ENCODE results near the gene GPR42.

GPR42 gene

GRCh38 chr19:35379992-35380391 lies 9.1 kb downstream of the GPR42 start:
- H3K4me1 ChIP-seq (ENCODE audit: control insufficient read depth, insufficient read depth, low read length) = no peaks in the 10 kb centered on the region
- H3K27ac ChIP-seq (ENCODE audit: extremely low read depth, low read depth, low read length) = no peak overlapping the region
- no peak overlapping the region for H3K4me3 ChIP-seq (ENCODE audit: low read depth, low read length)
- H3K36me3 ChIP-seq (ENCODE audit: control insufficient read depth in 2 of 2, insufficient read depth in 1 of 2, low read length in 2 of 2) = no peaks in the 10 kb centered on the region
- CTCF ChIA-PET = interaction anchor here (1.0 kb wide), 1 partner anchor 117 kb away, joined by 4 read pairs; no protein-coding TSS in a partner anchor
- peaks cover 14% of the 10 kb centered on the region for H3K9me3 ChIP-seq (ENCODE audit: control insufficient read depth, insufficient read depth, low read depth, low read length)
- POLR2A ChIA-PET = no interaction called here
- TF ChIP-seq ZNF521 (tag by site-specific recombination; IDR thresholded peaks at IDR 0.05) (no peak), ZNF626 (tag by site-specific recombination; IDR thresholded peaks at IDR 0.05) (no peak), ZNF514 (tag by site-specific recombination; IDR thresholded peaks at IDR 0.05) (no peak), ZNF148 (tag by site-specific recombination; IDR thresholded peaks at IDR 0.05; ENCODE audit: borderline replicate concordance) (no peak), ZNF155 (tag by site-specific recombination; IDR thresholded peaks at IDR 0.05) (no peak), ZNF596 (tag by site-specific recombination; IDR thresholded peaks at IDR 0.05) (no peak)

- Histone ChIP-seq H3K4me3 (ENCODE audit: low read depth, low read length) (no peak overlapping the region), H3K36me3 (ENCODE audit: control insufficient read depth in 2 of 2, insufficient read depth in 1 of 2, low read length in 2 of 2) (no peaks in the 10 kb centered on the region), H3K9me3 (ENCODE audit: control insufficient read depth, insufficient read depth, low read depth, low read length) (peaks cover 17% of the 10 kb centered on the region), H3K4me1 (ENCODE audit: control insufficient read depth, insufficient read depth, low read length) (no peaks in the 10 kb centered on the region), H3K27ac (ENCODE audit: extremely low read depth, low read depth, low read length) (no peak overlapping the region)
- no peak for TF ChIP-seq CTCF (tag by site-specific recombination; IDR thresholded peaks at IDR 0.05)
- no peak for TF ChIP-seq ZNF362 (tag by site-specific recombination; IDR thresholded peaks at IDR 0.05)
- TF ChIP-seq ZFP69B (tag by site-specific recombination; IDR thresholded peaks at IDR 0.05) = no peak
- TF ChIP-seq ZNF433 (tag by site-specific recombination; IDR thresholded peaks at IDR 0.05; ENCODE audit: low read depth) = no peak
- no peak for TF ChIP-seq ZNF701 (tag by site-specific recombination; IDR thresholded peaks at IDR 0.05)
- TF ChIP-seq SP3 (tag by site-specific recombination; IDR thresholded peaks at IDR 0.05) = no peak
- no peak for TF ChIP-seq ZNF585B (tag by site-specific recombination; IDR thresholded peaks at IDR 0.05)
- no peak for TF ChIP-seq PRDM6 (tag by site-specific recombination; IDR thresholded peaks at IDR 0.05)
- no peak for TF ChIP-seq ZNF335 (tag by site-specific recombination; conservative IDR thresholded peaks at IDR 0.05)
- TF ChIP-seq ZNF239 (tag by site-specific recombination; IDR thresholded peaks at IDR 0.05) = no peak
- TF ChIP-seq ZNF10 (tag by site-specific recombination; IDR thresholded peaks at IDR 0.05) = no peak
- no peak for TF ChIP-seq REST (tag by site-specific recombination; IDR thresholded peaks at IDR 0.05)
- no peak for TF ChIP-seq ZNF221 (tag by site-specific recombination; IDR thresholded peaks at IDR 0.05; ENCODE audit: borderline replicate concordance)
- TF ChIP-seq GLIS2 (tag by site-specific recombination; IDR thresholded peaks at IDR 0.05) = no peak
- no peak for TF ChIP-seq ZNF112 (tag by site-specific recombination; IDR thresholded peaks at IDR 0.05)
- TF ChIP-seq ZNF501 (tag by site-specific recombination; IDR thresholded peaks at IDR 0.05) = no peak
- TF ChIP-seq ZNF610 (tag by site-specific recombination; IDR thresholded peaks at IDR 0.05; ENCODE audit: borderline replicate concordance) = no peak
- ChIA-PET POLR2A (no interaction called here), CTCF (interaction anchor here (0.7 to 1.0 kb wide), 3 partner anchors 28 to 117 kb away, joined by 3 to 5 read pairs (median 4); no protein-coding TSS in a partner anchor)
Observed at GRCh38 chr19:35380450-35381124, 9.7 kb downstream of the GPR42 start.
